HL-60 (cell line): Measurements from ENCODE around the gene MICB.

ENCODE experiments used
- DNase-seq, 2 experiments: peaks; one replicate each; pipeline ENCODE4 v3.0.0-alpha.2; 2010 to 2020; ENCODE audit warnings: low read depth in 1 of 2, low spot score in 1 of 2
- H3K27ac ChIP-seq: fragments of 250-450 bp; sonication (Bioruptor Pico); replicated peaks from 2 replicates; pipeline ENCODE4 v1.5.1; 2020; ENCODE audit warnings: mild to moderate bottlenecking, moderate library complexity
- H3K27me3 ChIP-seq: fragments of 250-450 bp; sonication (Bioruptor Pico); 2 replicates; pipeline ENCODE4 v1.5.1; 2021; ENCODE audit warnings: mild to moderate bottlenecking, moderate library complexity; ENCODE audit not compliant: insufficient read depth, poor library complexity, severe bottlenecking
- H3K4me3 ChIP-seq: replicated peaks from 2 replicates; pipeline ENCODE4 v1.5.1; 2011; ENCODE audit warnings: mild to moderate bottlenecking, control low read depth, low read length; ENCODE audit not compliant: insufficient read depth
- CTCF ChIP-seq: IDR thresholded peaks from one replicate; pipeline ENCODE4 v1.5.1; 2011; ENCODE audit warnings: low read length, control low read depth, inconsistent platforms; ENCODE audit not compliant: insufficient read depth
- GABPA ChIP-seq: IDR thresholded peaks from 2 replicates; pipeline ENCODE4 v1.6.1; 2012; ENCODE audit warnings: low read depth
- POLR2AphosphoS5 ChIP-seq: IDR thresholded peaks from 2 replicates; pipeline ENCODE4 v1.6.1; 2012; ENCODE audit warnings: low read depth
- REST ChIP-seq: IDR thresholded peaks from 2 replicates; pipeline ENCODE4 v1.6.1; 2012; ENCODE audit warnings: low read depth; ENCODE audit not compliant: insufficient replicate concordance
- SPI1 ChIP-seq: IDR thresholded peaks from 2 replicates; pipeline ENCODE4 v1.6.1; 2012; ENCODE audit warnings: low read depth, mild to moderate bottlenecking, borderline replicate concordance

Gene MICB

GRCh38 chr6:31513456-31514165, 15.7 kb downstream of the MICB start:
- no peaks in the 10 kb centered on the region for H3K27me3 ChIP-seq
- no peak overlapping the region for H3K4me3 ChIP-seq
- no peak for DNase-seq
- H3K27ac ChIP-seq, result no peak overlapping the region
- no peak for TF ChIP-seq GABPA
- TF ChIP-seq POLR2AphosphoS5, result no peak
- no peak for TF ChIP-seq REST
- TF ChIP-seq SPI1, result no peak
- no peak for TF ChIP-seq CTCF

- no peak overlapping the region for H3K27ac ChIP-seq
- TF ChIP-seq SPI1 (no peak), REST (no peak), POLR2AphosphoS5 (no peak), CTCF (no peak), GABPA (no peak)
- DNase-seq, result no peak
- no peak overlapping the region for H3K4me3 ChIP-seq
- no peaks in the 10 kb centered on the region for H3K27me3 ChIP-seq
Observed at GRCh38 chr6:31521835-31522234, 23.9 kb downstream of the MICB start.

GRCh38 chr6:31525553-31525931, 27.6 kb downstream of the MICB start:
- no peak for DNase-seq
- TF ChIP-seq REST, result no peak
- TF ChIP-seq CTCF, result no peak
- no peak for TF ChIP-seq POLR2AphosphoS5
- no peak for TF ChIP-seq GABPA
- TF ChIP-seq SPI1, result no peak
- no peaks in the 10 kb centered on the region for H3K27me3 ChIP-seq
- no peak overlapping the region for H3K4me3 ChIP-seq
- H3K27ac ChIP-seq, result no peak overlapping the region
